PC-9 (cell line): ENCODE data around the gene TBP.

Source experiments
- CTCF ChIP-seq: fragments of 200-600 bp; sonication (generic); conservative IDR thresholded peaks from 2 replicates; pipeline ENCODE4 v1.6.1; 2017; ENCODE audit warnings: mixed run types, antibody characterized with exemption, mild to moderate bottlenecking, moderate library complexity
- EZH2 ChIP-seq: fragments of 200-600 bp; sonication (generic); IDR thresholded peaks from 2 replicates; pipeline ENCODE4 v1.8.0; 2017; ENCODE audit warnings: antibody characterized with exemption, low read depth

- TF ChIP-seq EZH2 (no peak), CTCF (no peak)
Measured at GRCh38 chr6:170564936-170565530, 10.9 kb downstream of the TBP start.
